ENCODE measurements around the gene SLC15A5. TPM values are rescaled to one million over a fixed set of nuclear protein-coding genes. Genes with fewer than 3 reads are reported as not detected.

SLC15A5 gene
- polyA plus RNA-seq, 1 of the 3 experiments (the other 2 are of a cell fraction), result not detected

DNA sequence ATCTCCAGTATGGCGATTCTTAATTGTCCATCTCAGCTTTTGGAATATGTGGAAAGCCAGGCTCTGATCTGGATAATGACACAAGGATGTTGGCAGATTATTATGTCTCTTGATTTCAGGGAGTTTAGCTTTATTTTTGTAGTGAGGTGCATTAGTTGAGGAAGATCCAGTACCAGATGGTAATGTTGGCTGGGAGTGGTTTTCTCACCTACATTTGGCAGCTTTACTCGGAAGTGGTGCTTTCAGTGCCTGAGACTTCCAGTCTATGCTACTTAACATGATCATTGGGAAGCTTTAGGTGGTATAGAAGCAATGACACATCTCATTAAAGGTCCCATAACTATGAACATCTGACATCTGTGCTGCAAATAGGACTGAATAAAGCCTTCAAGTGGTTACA is 7.5 kb downstream of the SLC15A5 start:
- ChIA-PET POLR2A (no interaction called here), CTCF (no interaction called here)
- H3K4me1 ChIP-seq (ENCODE audit: control insufficient read depth in 1 of 2, insufficient read depth in 2 of 2, low read depth in 1 of 2, low read length in 1 of 2), result no peaks in the 10 kb centered on the region
- H3K79me2 ChIP-seq (ENCODE audit: insufficient read depth), result no peaks in the 10 kb centered on the region
- no peaks in the 10 kb centered on the region for H4K20me1 ChIP-seq (ENCODE audit: insufficient read depth)
- no peaks in the 10 kb centered on the region for H3K9me3 ChIP-seq
- no peaks in the 10 kb centered on the region for H3K36me3 ChIP-seq (replicated peaks in 1 of 2; ENCODE audit: control insufficient read depth in 1 of 2, insufficient read depth in 2 of 2, low read length in 1 of 2)
- no peak overlapping the region for H3K27ac ChIP-seq (ENCODE audit: low read depth in 2 of 2, low read length in 1 of 2)
- no peaks in the 10 kb centered on the region for H3K27me3 ChIP-seq (ENCODE audit: insufficient read depth)
- TF ChIP-seq RCOR1 (IDR thresholded peaks at IDR 0.05; ENCODE audit: low read length), result no peak
- TF ChIP-seq, protein P1, sequence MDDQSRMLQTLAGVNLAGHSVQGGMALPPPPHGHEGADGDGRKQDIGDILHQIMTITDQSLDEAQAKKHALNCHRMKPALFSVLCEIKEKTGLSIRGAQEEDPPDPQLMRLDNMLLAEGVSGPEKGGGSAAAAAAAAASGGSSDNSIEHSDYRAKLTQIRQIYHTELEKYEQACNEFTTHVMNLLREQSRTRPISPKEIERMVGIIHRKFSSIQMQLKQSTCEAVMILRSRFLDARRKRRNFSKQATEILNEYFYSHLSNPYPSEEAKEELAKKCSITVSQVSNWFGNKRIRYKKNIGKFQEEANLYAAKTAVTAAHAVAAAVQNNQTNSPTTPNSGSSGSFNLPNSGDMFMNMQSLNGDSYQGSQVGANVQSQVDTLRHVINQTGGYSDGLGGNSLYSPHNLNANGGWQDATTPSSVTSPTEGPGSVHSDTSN (IDR thresholded peaks at IDR 0.05), result no peak
- TF ChIP-seq, protein P2, sequence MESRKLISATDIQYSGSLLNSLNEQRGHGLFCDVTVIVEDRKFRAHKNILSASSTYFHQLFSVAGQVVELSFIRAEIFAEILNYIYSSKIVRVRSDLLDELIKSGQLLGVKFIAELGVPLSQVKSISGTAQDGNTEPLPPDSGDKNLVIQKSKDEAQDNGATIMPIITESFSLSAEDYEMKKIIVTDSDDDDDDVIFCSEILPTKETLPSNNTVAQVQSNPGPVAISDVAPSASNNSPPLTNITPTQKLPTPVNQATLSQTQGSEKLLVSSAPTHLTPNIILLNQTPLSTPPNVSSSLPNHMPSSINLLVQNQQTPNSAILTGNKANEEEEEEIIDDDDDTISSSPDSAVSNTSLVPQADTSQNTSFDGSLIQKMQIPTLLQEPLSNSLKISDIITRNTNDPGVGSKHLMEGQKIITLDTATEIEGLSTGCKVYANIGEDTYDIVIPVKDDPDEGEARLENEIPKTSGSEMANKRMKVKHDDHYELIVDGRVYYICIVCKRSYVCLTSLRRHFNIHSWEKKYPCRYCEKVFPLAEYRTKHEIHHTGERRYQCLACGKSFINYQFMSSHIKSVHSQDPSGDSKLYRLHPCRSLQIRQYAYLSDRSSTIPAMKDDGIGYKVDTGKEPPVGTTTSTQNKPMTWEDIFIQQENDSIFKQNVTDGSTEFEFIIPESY (IDR thresholded peaks at IDR 0.05; ENCODE audit: borderline replicate concordance, low read depth), result no peak
- no peak overlapping the region for H3K4me3 ChIP-seq (ENCODE audit: low read depth in 2 of 2, low read length in 1 of 2)
- 6% methylated on average over 2 of the region's 2 CpGs for WGBS (ENCODE audit: low lambda C conversion rate)
- no peak overlapping the region for H2AFZ ChIP-seq (ENCODE audit: low read depth)
- no peak overlapping the region for H3K4me2 ChIP-seq
- DNase-seq, result no peak
- no peak overlapping the region for H3K9ac ChIP-seq
- no peaks in the 10 kb centered on the region for H3K9me2 ChIP-seq
- no peaks in the 10 kb centered on the region for H3F3A ChIP-seq (replicated peaks; ENCODE audit: insufficient read depth)

DNA sequence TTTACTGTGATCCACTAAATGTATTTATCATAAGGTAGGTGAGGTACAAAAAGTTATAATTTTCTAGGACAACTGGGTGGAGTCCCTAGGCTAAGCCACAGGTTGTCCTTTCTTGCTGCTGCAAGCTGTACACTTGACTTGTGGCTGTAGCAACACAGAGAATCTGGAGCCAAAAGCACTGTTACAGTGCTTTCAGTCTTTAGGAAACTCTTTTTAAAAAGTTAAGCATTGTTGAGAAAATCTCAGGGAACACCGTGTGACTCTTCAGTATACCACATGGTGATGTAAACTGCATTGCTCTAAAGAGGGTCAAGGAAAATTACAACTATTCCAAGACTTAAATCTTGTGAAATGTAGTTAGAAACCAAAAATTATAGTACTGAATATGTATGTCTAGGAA is 11.4 kb downstream of the SLC15A5 start:
- WGBS (ENCODE audit: low lambda C conversion rate), result 5% methylated on average over 1 of the region's 1 CpG
- Histone ChIP-seq H3K9me2 (no peaks in the 10 kb centered on the region), H3K4me1 (ENCODE audit: control insufficient read depth in 1 of 2, insufficient read depth in 2 of 2, low read depth in 1 of 2, low read length in 1 of 2) (no peaks in the 10 kb centered on the region), H3K79me2 (ENCODE audit: insufficient read depth) (no peaks in the 10 kb centered on the region), H3K27ac (ENCODE audit: low read depth in 2 of 2, low read length in 1 of 2) (no peak overlapping the region), H3K36me3 (replicated peaks in 1 of 2; ENCODE audit: control insufficient read depth in 1 of 2, insufficient read depth in 2 of 2, low read length in 1 of 2) (no peaks in the 10 kb centered on the region), H3K9me3 (no peaks in the 10 kb centered on the region), H4K20me1 (ENCODE audit: insufficient read depth) (no peaks in the 10 kb centered on the region), H3K27me3 (ENCODE audit: insufficient read depth) (no peaks in the 10 kb centered on the region), H3K4me2 (no peak overlapping the region), H3K9ac (no peak overlapping the region), H3F3A (replicated peaks; ENCODE audit: insufficient read depth) (no peaks in the 10 kb centered on the region), H2AFZ (ENCODE audit: low read depth) (no peak overlapping the region), H3K4me3 (ENCODE audit: low read depth in 2 of 2, low read length in 1 of 2) (no peak overlapping the region)
- CTCF ChIA-PET, result no interaction called here
- no peak for DNase-seq
- POLR2A ChIA-PET, result no interaction called here
- TF ChIP-seq, protein P3, sequence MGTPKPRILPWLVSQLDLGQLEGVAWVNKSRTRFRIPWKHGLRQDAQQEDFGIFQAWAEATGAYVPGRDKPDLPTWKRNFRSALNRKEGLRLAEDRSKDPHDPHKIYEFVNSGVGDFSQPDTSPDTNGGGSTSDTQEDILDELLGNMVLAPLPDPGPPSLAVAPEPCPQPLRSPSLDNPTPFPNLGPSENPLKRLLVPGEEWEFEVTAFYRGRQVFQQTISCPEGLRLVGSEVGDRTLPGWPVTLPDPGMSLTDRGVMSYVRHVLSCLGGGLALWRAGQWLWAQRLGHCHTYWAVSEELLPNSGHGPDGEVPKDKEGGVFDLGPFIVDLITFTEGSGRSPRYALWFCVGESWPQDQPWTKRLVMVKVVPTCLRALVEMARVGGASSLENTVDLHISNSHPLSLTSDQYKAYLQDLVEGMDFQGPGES (IDR thresholded peaks at IDR 0.05; ENCODE audit: low read depth, low read length), result no peak
- TF ChIP-seq FOXJ3 (CRISPR knock-in tag; IDR thresholded peaks at IDR 0.05) (no peak), GABPA (IDR thresholded peaks at IDR 0.05; ENCODE audit: low read depth) (no peak), MEF2A (IDR thresholded peaks at IDR 0.05; ENCODE audit: borderline replicate concordance, low read depth) (no peak), TCF12 (IDR thresholded peaks at IDR 0.05) (no peak), ELF1 (IDR thresholded peaks at IDR 0.05) (no peak), MXI1 (IDR thresholded peaks at IDR 0.05; ENCODE audit: low read depth, low read length) (no peak), TEAD4 (IDR thresholded peaks at IDR 0.05; ENCODE audit: borderline replicate concordance, insufficient read depth) (no peak), SIN3A (IDR thresholded peaks at IDR 0.05; ENCODE audit: borderline replicate concordance, low read depth, low read length) (no peak), RCOR1 (IDR thresholded peaks at IDR 0.05; ENCODE audit: low read length) (no peak), FOXM1 (IDR thresholded peaks at IDR 0.05; ENCODE audit: low read depth) (no peak), SMC3 (IDR thresholded peaks at IDR 0.05; ENCODE audit: low read depth, low read length) (no peak), CHD2 (IDR thresholded peaks at IDR 0.05; ENCODE audit: low read length, partially characterized antibody) (no peak)
- TF ChIP-seq, protein P4, sequence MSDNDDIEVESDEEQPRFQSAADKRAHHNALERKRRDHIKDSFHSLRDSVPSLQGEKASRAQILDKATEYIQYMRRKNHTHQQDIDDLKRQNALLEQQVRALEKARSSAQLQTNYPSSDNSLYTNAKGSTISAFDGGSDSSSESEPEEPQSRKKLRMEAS (IDR thresholded peaks at IDR 0.05; ENCODE audit: low read depth), result no peak
- TF ChIP-seq, protein P5, sequence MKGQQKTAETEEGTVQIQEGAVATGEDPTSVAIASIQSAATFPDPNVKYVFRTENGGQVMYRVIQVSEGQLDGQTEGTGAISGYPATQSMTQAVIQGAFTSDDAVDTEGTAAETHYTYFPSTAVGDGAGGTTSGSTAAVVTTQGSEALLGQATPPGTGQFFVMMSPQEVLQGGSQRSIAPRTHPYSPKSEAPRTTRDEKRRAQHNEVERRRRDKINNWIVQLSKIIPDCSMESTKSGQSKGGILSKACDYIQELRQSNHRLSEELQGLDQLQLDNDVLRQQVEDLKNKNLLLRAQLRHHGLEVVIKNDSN (IDR thresholded peaks at IDR 0.05; ENCODE audit: borderline replicate concordance, low read depth), result no peak
